Measurements from ENCODE around the gene THRB.

DNA sequence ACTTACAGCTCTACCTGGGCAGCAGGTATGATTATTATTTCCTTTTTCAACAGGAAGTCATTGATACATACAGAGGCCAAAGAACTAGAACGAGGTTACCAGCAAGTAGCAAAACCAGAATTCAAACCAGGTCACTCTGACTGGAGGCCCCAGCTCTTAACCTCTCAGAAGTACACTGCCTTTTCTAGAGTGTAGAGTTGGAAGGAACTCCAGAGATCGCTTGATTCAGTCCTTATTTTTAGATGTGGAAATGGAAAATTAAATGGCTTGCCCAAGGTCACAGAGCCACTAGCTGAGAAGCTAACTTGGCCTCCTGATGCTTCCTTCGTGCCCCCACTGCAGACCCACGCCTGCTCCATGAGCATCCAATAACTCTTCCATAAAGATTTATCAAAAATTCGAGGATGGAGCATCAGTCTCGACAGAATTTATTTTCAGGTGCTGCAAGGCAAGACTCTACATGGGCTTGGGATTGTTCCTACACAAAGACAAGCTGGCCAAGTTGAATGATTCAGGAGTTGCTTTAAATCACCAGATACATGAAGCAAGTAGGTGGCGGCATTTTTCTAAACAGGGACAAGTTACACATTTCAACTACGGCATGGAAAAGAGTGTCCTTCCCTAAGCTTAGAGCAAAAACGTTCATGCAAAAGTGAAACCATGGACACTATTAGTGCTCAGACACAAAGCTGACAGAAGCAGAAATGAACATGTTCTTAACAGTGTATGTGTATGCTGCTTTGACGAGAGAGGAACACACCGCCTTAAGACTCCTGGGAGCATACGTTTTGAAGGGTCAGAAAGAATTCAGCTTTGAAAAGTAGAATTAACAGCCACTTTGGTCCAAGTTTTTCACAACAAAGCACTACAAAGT lies 235.7 kb downstream of the THRB start:
- TF ChIP-seq, protein P1, sequence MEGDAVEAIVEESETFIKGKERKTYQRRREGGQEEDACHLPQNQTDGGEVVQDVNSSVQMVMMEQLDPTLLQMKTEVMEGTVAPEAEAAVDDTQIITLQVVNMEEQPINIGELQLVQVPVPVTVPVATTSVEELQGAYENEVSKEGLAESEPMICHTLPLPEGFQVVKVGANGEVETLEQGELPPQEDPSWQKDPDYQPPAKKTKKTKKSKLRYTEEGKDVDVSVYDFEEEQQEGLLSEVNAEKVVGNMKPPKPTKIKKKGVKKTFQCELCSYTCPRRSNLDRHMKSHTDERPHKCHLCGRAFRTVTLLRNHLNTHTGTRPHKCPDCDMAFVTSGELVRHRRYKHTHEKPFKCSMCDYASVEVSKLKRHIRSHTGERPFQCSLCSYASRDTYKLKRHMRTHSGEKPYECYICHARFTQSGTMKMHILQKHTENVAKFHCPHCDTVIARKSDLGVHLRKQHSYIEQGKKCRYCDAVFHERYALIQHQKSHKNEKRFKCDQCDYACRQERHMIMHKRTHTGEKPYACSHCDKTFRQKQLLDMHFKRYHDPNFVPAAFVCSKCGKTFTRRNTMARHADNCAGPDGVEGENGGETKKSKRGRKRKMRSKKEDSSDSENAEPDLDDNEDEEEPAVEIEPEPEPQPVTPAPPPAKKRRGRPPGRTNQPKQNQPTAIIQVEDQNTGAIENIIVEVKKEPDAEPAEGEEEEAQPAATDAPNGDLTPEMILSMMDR (IDR thresholded peaks at IDR 0.05; ENCODE audit: insufficient read depth, low read length, poor library complexity, severe bottlenecking) = no peak
- TF ChIP-seq EZH2phosphoT487 (conservative IDR thresholded peaks at IDR 0.05; ENCODE audit: low read length) = no peak

Data from SU-DHL-6 (cell line).